HepG2 (cell line): ENCODE results near the gene NDST1. TPM values are rescaled to one million over a fixed set of nuclear protein-coding genes. Genes with fewer than 3 reads are reported as not detected.

Source experiments
- ARHGAP35 ChIP-seq: sonication (generic); formaldehyde crosslinking; IDR thresholded peaks from 2 replicates; pipeline ENCODE4 v1.9.0; 2022; ENCODE audit warnings: mild to moderate bottlenecking, inconsistent platforms, moderate library complexity, missing genetic modification reagents, borderline replicate concordance
- ATF1 ChIP-seq: IDR thresholded peaks from 2 replicates; pipeline ENCODE4 v1.6.1; 2016; ENCODE audit warnings: mild to moderate bottlenecking, control low read depth
- ATF7-NPFF ChIP-seq: sonication (generic); formaldehyde crosslinking; IDR thresholded peaks from 2 replicates; pipeline ENCODE4 v1.8.1; 2023; ENCODE audit warnings: mild to moderate bottlenecking, low read depth, missing genetic modification reagents, moderate library complexity
- BCL6 ChIP-seq: IDR thresholded peaks from 2 replicates; pipeline ENCODE4 v1.6.1; 2016; ENCODE audit warnings: missing genetic modification reagents, missing compliant biosample characterization
- CREB3 ChIP-seq: sonication (generic); formaldehyde crosslinking; IDR thresholded peaks from 2 replicates; pipeline ENCODE4 v1.5.0; 2020; ENCODE audit warnings: missing genetic modification reagents
- E2F2 ChIP-seq: sonication (generic); formaldehyde crosslinking; IDR thresholded peaks from 2 replicates; pipeline ENCODE4 v1.4.0; 2020; ENCODE audit warnings: missing genetic modification reagents, borderline replicate concordance
- ETV5 ChIP-seq: IDR thresholded peaks from 2 replicates; pipeline ENCODE4 v1.6.1; 2018; ENCODE audit warnings: missing biosample characterization, missing genetic modification reagents, inconsistent platforms, borderline replicate concordance
- GATAD2A ChIP-seq: IDR thresholded peaks from 2 replicates; pipeline ENCODE4 v1.6.1; 2016
- KDM3A ChIP-seq: IDR thresholded peaks from 2 replicates; pipeline ENCODE4 v1.6.1; 2018; ENCODE audit warnings: low read depth, missing compliant biosample characterization
- KDM6A ChIP-seq: IDR thresholded peaks from 2 replicates; pipeline ENCODE4 v1.6.1; 2016; ENCODE audit warnings: low read depth
- MED1 ChIP-seq: sonication (generic); formaldehyde crosslinking; IDR thresholded peaks from 2 replicates; pipeline ENCODE4 v1.4.0; 2020; ENCODE audit warnings: missing genetic modification reagents
- NAIF1 ChIP-seq: sonication (generic); formaldehyde crosslinking; IDR thresholded peaks from 2 replicates; pipeline ENCODE4 v1.5.0; 2020; ENCODE audit warnings: mild to moderate bottlenecking, missing genetic modification reagents, borderline replicate concordance
- NBN ChIP-seq: fragments of 450-650 bp; conservative IDR thresholded peaks from 2 replicates; pipeline ENCODE4 v1.6.1; 2017
- NR3C1 ChIP-seq: sonication (generic); formaldehyde crosslinking; IDR thresholded peaks from 2 replicates; pipeline ENCODE4 v1.4.0; 2020; ENCODE audit warnings: missing genetic modification reagents
- NRL ChIP-seq: sonication (generic); formaldehyde crosslinking; IDR thresholded peaks from 2 replicates; pipeline ENCODE4 v1.5.0; 2020; ENCODE audit warnings: missing genetic modification reagents, mild to moderate bottlenecking, moderate library complexity, borderline replicate concordance
- PAX8 ChIP-seq: sonication (generic); formaldehyde crosslinking; IDR thresholded peaks from 2 replicates; pipeline ENCODE4 v1.8.0; 2022; ENCODE audit warnings: mild to moderate bottlenecking, missing genetic modification reagents, borderline replicate concordance
- PHF5A ChIP-seq: IDR thresholded peaks from one replicate; pipeline ENCODE4 v1.6.1; 2018; ENCODE audit warnings: low read depth, missing genetic modification reagents; ENCODE audit not compliant: unreplicated experiment
- POGK ChIP-seq: sonication (generic); formaldehyde crosslinking; conservative IDR thresholded peaks from 2 replicates; pipeline ENCODE4 v1.8.0; 2022; ENCODE audit warnings: mild to moderate bottlenecking, moderate library complexity, missing genetic modification reagents
- THAP8 ChIP-seq: sonication (generic); formaldehyde crosslinking; IDR thresholded peaks from 2 replicates; pipeline ENCODE4 v1.5.1; 2020; ENCODE audit warnings: missing genetic modification reagents, mild to moderate bottlenecking, borderline replicate concordance
- TSC22D2 ChIP-seq: sonication (generic); formaldehyde crosslinking; IDR thresholded peaks from 2 replicates; pipeline ENCODE4 v1.5.1; 2020; ENCODE audit warnings: missing genetic modification reagents, mild to moderate bottlenecking, borderline replicate concordance
- ZBTB21 ChIP-seq: sonication (generic); formaldehyde crosslinking; IDR thresholded peaks from 2 replicates; pipeline ENCODE4 v1.4.0; 2020; ENCODE audit warnings: missing genetic modification reagents
- ZFP41 ChIP-seq: sonication (generic); formaldehyde crosslinking; IDR thresholded peaks from 2 replicates; pipeline ENCODE4 v1.4.0; 2020; ENCODE audit warnings: mild to moderate bottlenecking, missing genetic modification reagents, borderline replicate concordance
- ZNF577 ChIP-seq: sonication (generic); formaldehyde crosslinking; IDR thresholded peaks from 2 replicates; pipeline ENCODE4 v1.4.0; 2020; ENCODE audit warnings: mild to moderate bottlenecking, low read depth, missing genetic modification reagents, borderline replicate concordance
- ZNF747 ChIP-seq: sonication (generic); formaldehyde crosslinking; IDR thresholded peaks from 2 replicates; pipeline ENCODE4 v1.8.1; 2023; ENCODE audit warnings: missing genetic modification reagents, mild to moderate bottlenecking, borderline replicate concordance
- ZNF841 ChIP-seq: sonication (generic); formaldehyde crosslinking; IDR thresholded peaks from 2 replicates; pipeline ENCODE4 v1.8.1; 2023; ENCODE audit warnings: missing genetic modification reagents, borderline replicate concordance
- ZSCAN30 ChIP-seq: sonication (generic); formaldehyde crosslinking; IDR thresholded peaks from 2 replicates; pipeline ENCODE4 v1.5.0; 2020; ENCODE audit warnings: mild to moderate bottlenecking, missing genetic modification reagents
- ZSCAN9 ChIP-seq: IDR thresholded peaks from 2 replicates; pipeline ENCODE4 v1.6.1; 2016; ENCODE audit warnings: borderline replicate concordance
- polyA plus RNA-seq, 8 experiments: library from polyadenylated mRNA; depleted of rRNA in 3 of 8; stranded (reverse) in 7 of 8; unstranded in 1 of 8; fragments of >200 nt; fragmentation: Illumina TruSeq in 4 of 8; extraction: Trizol in 4 of 8; gene quantifications; 2 replicates each; pipeline versions ENCODE4 v1.2.1 to v1.2.3, GENCODE V29; 2011 to 2016; ENCODE audit warnings: low read depth in 4 of 8, missing spikeins in 1 of 8, mixed read lengths in 1 of 8; ENCODE audit not compliant: insufficient read depth in 1 of 8
- total RNA-seq, 5 experiments: library from RNA; depleted of rRNA; stranded (reverse); fragments of >200 nt; fragmentation: Illumina TruSeq; extraction: Trizol; gene quantifications; 2 replicates each; pipeline ENCODE4 v1.2.3, GENCODE V29; 2016; ENCODE audit warnings: low read depth in 1 of 5

NDST1 gene
- total and polyA plus RNA-seq, 2 of the 13 experiments (the other 11 are each of a cell fraction or from before 2014, with no cell fraction given) = 23.8 to 26.2 TPM

- TF ChIP-seq ARHGAP35 (CRISPR knock-in tag) (no peak), CREB3 (no peak), E2F2 (no peak), PHF5A (CRISPR knock-in tag) (no peak), POGK (CRISPR knock-in tag) (no peak), GATAD2A (CRISPR knock-in tag) (peak; percentile 87), ZNF747 (CRISPR knock-in tag) (no peak), ATF7-NPFF (no peak), BCL6 (CRISPR knock-in tag) (peak; percentile 81), ZSCAN30 (CRISPR knock-in tag) (no peak), NR3C1 (CRISPR knock-in tag) (no peak), PAX8 (CRISPR knock-in tag) (no peak), NRL (CRISPR knock-in tag) (no peak), ATF1 (CRISPR knock-in tag) (no peak), TSC22D2 (no peak), THAP8 (CRISPR knock-in tag) (no peak), MED1 (CRISPR knock-in tag) (peak; percentile 85), KDM3A (CRISPR knock-in tag) (peak; percentile 77; the same call in 1 of the 2 replicates), NAIF1 (CRISPR knock-in tag) (no peak), ZNF841 (CRISPR knock-in tag) (no peak), ZFP41 (no peak), ZBTB21 (CRISPR knock-in tag) (0 out of 2 replicates have a peak, but pooled peaks have one; percentile 15), KDM6A (CRISPR knock-in tag) (peak; percentile 56; the same call in 1 of the 2 replicates), NBN (no peak), ZNF577 (no peak), ZSCAN9 (CRISPR knock-in tag) (peak; percentile 44; the same call in 1 of the 2 replicates), ETV5 (CRISPR knock-in tag) (peak; percentile 6; the same call in 1 of the 2 replicates)
These were observed 9.6 kb downstream of the NDST1 start (continued) for GRCh38 chr5:150517272-150518152.
